Astrocyte (in vitro differentiated cells and primary cell): ENCODE measurements around the gene FUBP3. TPM values are rescaled to one million over a fixed set of nuclear protein-coding genes. Genes with fewer than 3 reads are reported as not detected.

Source experiments
- DNase-seq: peaks from one replicate; pipeline ENCODE4 v3.0.0-alpha.2; 2010; ENCODE audit warnings: low read depth
- FAIRE-seq: peaks from 2 replicates; lab custom pipeline; 2011; peaks lifted over from hg19 to GRCh38; lab: Jason Lieb, UNC
- H2AFZ ChIP-seq: 2 replicates; pipeline ENCODE4 v1.6.0; 2012; ENCODE audit warnings: low read depth, low read length, inconsistent platforms
- H3K27ac ChIP-seq: 2 replicates; pipeline ENCODE4 v1.5.1; 2011; ENCODE audit warnings: low read depth, low read length, inconsistent platforms
- H3K27me3 ChIP-seq: 2 replicates; pipeline ENCODE4 v1.6.0; 2011; ENCODE audit warnings: low read length, inconsistent platforms; ENCODE audit not compliant: insufficient read depth
- H3K36me3 ChIP-seq: 2 replicates; pipeline ENCODE4 v1.5.1; 2011; ENCODE audit warnings: low read length, inconsistent platforms; ENCODE audit not compliant: insufficient read depth
- H3K4me1 ChIP-seq: 2 replicates; pipeline ENCODE4 v1.5.1; 2011; ENCODE audit warnings: low read length, inconsistent platforms; ENCODE audit not compliant: insufficient read depth
- H3K4me2 ChIP-seq: 2 replicates; pipeline ENCODE4 v1.6.0; 2012; ENCODE audit warnings: low read length, inconsistent platforms
- H3K4me3 ChIP-seq: 2 replicates; pipeline ENCODE4 v1.5.1; 2011; ENCODE audit warnings: low read depth, mild to moderate bottlenecking, low read length, inconsistent platforms; ENCODE audit not compliant: insufficient read depth
- H3K79me2 ChIP-seq: 2 replicates; pipeline ENCODE4 v1.6.0; 2012; ENCODE audit warnings: mild to moderate bottlenecking, low read length, inconsistent platforms; ENCODE audit not compliant: insufficient read depth
- H3K9ac ChIP-seq: 2 replicates; pipeline ENCODE4 v1.6.0; 2012; ENCODE audit warnings: mild to moderate bottlenecking, low read length, inconsistent platforms
- H3K9me3 ChIP-seq: 2 replicates; pipeline ENCODE4 v1.5.1; 2012; ENCODE audit warnings: low read depth, mild to moderate bottlenecking, low read length, inconsistent platforms; ENCODE audit not compliant: insufficient read depth
- H4K20me1 ChIP-seq: 2 replicates; pipeline ENCODE4 v1.6.0; 2012; ENCODE audit warnings: low read length, inconsistent platforms; ENCODE audit not compliant: insufficient read depth
- H3K27ac Mint-ChIP-seq: one replicate; pipeline ENCODE4 v1.8.0; 2021; ENCODE audit warnings: mild to moderate bottlenecking, mixed read lengths; ENCODE audit not compliant: unreplicated experiment
- H3K27me3 Mint-ChIP-seq: one replicate; pipeline ENCODE4 v1.8.0; 2021; ENCODE audit warnings: low read depth, mixed read lengths; ENCODE audit not compliant: unreplicated experiment
- H3K36me3 Mint-ChIP-seq: one replicate; pipeline ENCODE4 v1.8.0; 2021; ENCODE audit warnings: low read depth, mixed read lengths; ENCODE audit not compliant: unreplicated experiment
- H3K4me1 Mint-ChIP-seq: one replicate; pipeline ENCODE4 v1.8.0; 2021; ENCODE audit warnings: low read depth, mixed read lengths; ENCODE audit not compliant: unreplicated experiment
- H3K4me3 Mint-ChIP-seq: one replicate; pipeline ENCODE4 v1.8.0; 2021; ENCODE audit warnings: mild to moderate bottlenecking, moderate library complexity, mixed read lengths; ENCODE audit not compliant: unreplicated experiment
- H3K9me3 Mint-ChIP-seq: one replicate; pipeline ENCODE4 v1.8.0; 2021; ENCODE audit warnings: mild to moderate bottlenecking, mixed read lengths; ENCODE audit not compliant: unreplicated experiment
- EZH2 ChIP-seq: IDR thresholded peaks from 2 replicates; pipeline ENCODE4 v1.6.1; 2012; ENCODE audit warnings: mild to moderate bottlenecking, low read length, inconsistent platforms; ENCODE audit not compliant: insufficient read depth
- total RNA-seq: library from RNA; stranded (reverse); gene quantifications from 2 replicates; pipeline ENCODE4 v1.2.1, GENCODE V29; 2021
- TF ChIP-seq, protein P1 (sequence below): IDR thresholded peaks from 2 replicates; pipeline ENCODE4 v1.5.1; 2011; ENCODE audit warnings: low read depth, mild to moderate bottlenecking, inconsistent platforms, low read length, moderate library complexity; ENCODE audit not compliant: insufficient read depth

Gene FUBP3
- total RNA-seq, 1 donor from 2014 or later = 64.6 TPM

GRCh38 chr9:130597228-130597627, 17.9 kb downstream of the FUBP3 start:
- TF ChIP-seq, protein P1, sequence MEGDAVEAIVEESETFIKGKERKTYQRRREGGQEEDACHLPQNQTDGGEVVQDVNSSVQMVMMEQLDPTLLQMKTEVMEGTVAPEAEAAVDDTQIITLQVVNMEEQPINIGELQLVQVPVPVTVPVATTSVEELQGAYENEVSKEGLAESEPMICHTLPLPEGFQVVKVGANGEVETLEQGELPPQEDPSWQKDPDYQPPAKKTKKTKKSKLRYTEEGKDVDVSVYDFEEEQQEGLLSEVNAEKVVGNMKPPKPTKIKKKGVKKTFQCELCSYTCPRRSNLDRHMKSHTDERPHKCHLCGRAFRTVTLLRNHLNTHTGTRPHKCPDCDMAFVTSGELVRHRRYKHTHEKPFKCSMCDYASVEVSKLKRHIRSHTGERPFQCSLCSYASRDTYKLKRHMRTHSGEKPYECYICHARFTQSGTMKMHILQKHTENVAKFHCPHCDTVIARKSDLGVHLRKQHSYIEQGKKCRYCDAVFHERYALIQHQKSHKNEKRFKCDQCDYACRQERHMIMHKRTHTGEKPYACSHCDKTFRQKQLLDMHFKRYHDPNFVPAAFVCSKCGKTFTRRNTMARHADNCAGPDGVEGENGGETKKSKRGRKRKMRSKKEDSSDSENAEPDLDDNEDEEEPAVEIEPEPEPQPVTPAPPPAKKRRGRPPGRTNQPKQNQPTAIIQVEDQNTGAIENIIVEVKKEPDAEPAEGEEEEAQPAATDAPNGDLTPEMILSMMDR = no peak
- TF ChIP-seq EZH2 = no peak
- H3K4me3 Mint-ChIP-seq = no peak overlapping the region
- H3K27me3 ChIP-seq = no peaks in the 10 kb centered on the region
- no peaks in the 10 kb centered on the region for H3K4me1 ChIP-seq
- H3K27me3 Mint-ChIP-seq = no peaks in the 10 kb centered on the region
- H2AFZ ChIP-seq = no peak overlapping the region
- H3K36me3 ChIP-seq = peaks cover 23% of the 10 kb centered on the region
- H3K9me3 ChIP-seq = no peaks in the 10 kb centered on the region
- no peak overlapping the region for H3K4me3 ChIP-seq
- no peak overlapping the region for H3K9ac ChIP-seq
- H3K9me3 Mint-ChIP-seq = no peaks in the 10 kb centered on the region
- peaks cover 40% of the 10 kb centered on the region for H3K79me2 ChIP-seq
- H3K4me2 ChIP-seq = no peak overlapping the region
- FAIRE-seq = no peak
- peaks cover 69% of the 10 kb centered on the region for H4K20me1 ChIP-seq
- peaks cover 9% of the 10 kb centered on the region for H3K36me3 Mint-ChIP-seq
- H3K4me1 Mint-ChIP-seq = no peaks in the 10 kb centered on the region
- no peak for DNase-seq
- no peak overlapping the region for H3K27ac Mint-ChIP-seq
- H3K27ac ChIP-seq = no peak overlapping the region

GRCh38 chr9:130598188-130598587, 18.8 kb downstream of the FUBP3 start:
- Mint-ChIP-seq H3K36me3 (peaks cover 9% of the 10 kb centered on the region), H3K27me3 (no peaks in the 10 kb centered on the region), H3K9me3 (no peaks in the 10 kb centered on the region), H3K4me3 (no peak overlapping the region), H3K27ac (no peak overlapping the region), H3K4me1 (no peaks in the 10 kb centered on the region)
- no peak overlapping the region for H3K4me2 ChIP-seq
- FAIRE-seq (no peak), DNase-seq (no peak)
- H3K9ac ChIP-seq = no peak overlapping the region
- H3K36me3 ChIP-seq = peaks cover 23% of the 10 kb centered on the region
- H3K27me3 ChIP-seq = no peaks in the 10 kb centered on the region
- no peak overlapping the region for H3K4me3 ChIP-seq
- H3K27ac ChIP-seq = no peak overlapping the region
- no peak for TF ChIP-seq EZH2
- TF ChIP-seq, protein P1 = no peak
- H3K4me1 ChIP-seq = no peaks in the 10 kb centered on the region
- H3K9me3 ChIP-seq = no peaks in the 10 kb centered on the region
- no peak overlapping the region for H2AFZ ChIP-seq
- H3K79me2 ChIP-seq = peaks cover 37% of the 10 kb centered on the region
- peaks cover 61% of the 10 kb centered on the region for H4K20me1 ChIP-seq

DNA sequence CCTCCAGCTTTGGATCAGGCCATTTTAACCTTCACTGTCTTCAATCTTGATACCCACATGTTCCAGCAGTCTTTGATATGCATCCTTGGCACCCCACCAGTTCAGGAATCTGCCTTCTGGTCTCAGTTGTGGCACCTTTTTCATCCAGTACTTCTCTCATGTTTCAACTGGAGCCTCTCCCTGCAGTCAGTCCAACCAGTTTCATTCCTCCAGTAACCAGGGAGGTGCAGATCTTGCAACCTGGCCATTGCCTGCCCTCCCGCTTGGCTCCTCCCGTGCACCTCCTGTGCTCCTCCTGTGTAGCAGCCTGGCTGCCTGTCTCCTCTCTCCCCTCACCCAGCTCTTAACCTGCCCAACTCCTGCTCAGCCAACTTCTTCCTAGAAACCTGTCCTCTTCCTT, 20.2 kb downstream of the FUBP3 start:
- Histone ChIP-seq H3K4me3 (no peak overlapping the region), H3K9ac (no peak overlapping the region), H3K36me3 (peaks cover 26% of the 10 kb centered on the region), H3K27ac (no peak overlapping the region), H3K79me2 (peaks cover 27% of the 10 kb centered on the region), H3K4me1 (no peaks in the 10 kb centered on the region), H3K9me3 (no peaks in the 10 kb centered on the region), H3K4me2 (no peak overlapping the region), H2AFZ (no peak overlapping the region), H4K20me1 (peaks cover 59% of the 10 kb centered on the region), H3K27me3 (no peaks in the 10 kb centered on the region)
- Mint-ChIP-seq H3K27me3 (no peaks in the 10 kb centered on the region), H3K27ac (no peak overlapping the region), H3K4me1 (no peaks in the 10 kb centered on the region), H3K36me3 (peaks cover 13% of the 10 kb centered on the region), H3K9me3 (no peaks in the 10 kb centered on the region), H3K4me3 (no peak overlapping the region)
- no peak for FAIRE-seq
- DNase-seq = no peak
- no peak for TF ChIP-seq EZH2
- TF ChIP-seq, protein P1 = no peak
